Activated CD4-positive, alpha-beta T cell treated with anti-CD3 and anti-CD28 coated beads, Interleukin-2, amount 50 U/mL, for 4 hours (primary cell): ENCODE results near the gene GABRA4.

Source experiments
- DNase-seq, 2 experiments: peaks; one replicate each; pipeline ENCODE4 v3.0.0-alpha.2; 2020

The GABRA4 gene

DNA sequence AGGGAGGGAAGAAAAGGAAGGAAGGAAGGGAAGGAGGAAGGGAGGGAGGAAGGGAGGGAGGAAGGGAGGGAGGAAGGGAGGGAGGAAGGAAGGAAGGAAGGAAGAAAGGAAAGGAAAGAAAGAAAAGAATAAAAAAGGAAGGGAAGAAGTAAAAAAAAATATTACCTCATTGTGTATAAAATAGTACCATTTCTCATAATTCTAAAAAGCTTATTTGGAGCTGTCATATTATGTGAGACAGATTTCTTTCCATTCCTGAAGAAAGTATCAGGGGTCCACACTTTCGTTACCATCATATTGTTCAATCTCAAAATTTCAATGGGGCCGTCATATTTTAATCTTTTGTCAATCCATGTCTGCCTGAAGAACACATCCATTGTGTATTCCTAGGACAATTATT is 16.1 kb downstream of the GABRA4 start:
- no peak for DNase-seq

DNA sequence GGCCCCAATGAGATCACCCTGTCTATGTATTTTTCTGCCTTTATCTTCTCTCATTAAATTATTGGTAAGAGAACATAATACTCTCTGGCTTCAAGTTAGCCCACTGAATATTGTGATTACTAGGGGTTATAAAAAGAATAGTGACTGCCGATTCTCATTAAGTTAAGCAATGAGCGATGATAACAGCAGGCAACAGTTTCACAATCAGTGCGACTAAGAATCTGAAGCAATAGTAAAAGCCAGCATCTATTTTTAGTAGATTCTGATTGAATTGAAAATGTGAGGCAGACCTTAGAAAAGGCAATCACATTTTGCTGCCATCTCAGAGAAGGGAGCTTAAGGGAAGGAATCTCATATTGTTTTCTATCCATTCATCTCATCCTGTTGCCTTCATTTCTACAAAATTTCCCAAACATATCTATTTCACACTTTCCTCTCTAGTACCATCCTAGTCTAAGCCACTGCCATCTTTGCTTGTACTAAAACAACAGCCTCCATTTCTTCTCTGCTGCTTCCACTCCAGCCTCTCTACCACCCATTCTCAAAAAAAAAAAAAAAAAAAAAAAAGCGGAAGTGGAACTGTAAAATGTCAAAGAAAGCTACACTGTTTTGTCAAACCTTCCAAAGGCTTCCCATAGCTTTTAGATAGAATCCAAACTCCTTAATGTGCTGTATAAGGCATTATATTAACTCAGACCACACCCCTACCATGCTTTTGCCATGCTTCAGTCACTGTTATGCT is 17.4 kb downstream of the GABRA4 start:
- no peak for DNase-seq

DNA sequence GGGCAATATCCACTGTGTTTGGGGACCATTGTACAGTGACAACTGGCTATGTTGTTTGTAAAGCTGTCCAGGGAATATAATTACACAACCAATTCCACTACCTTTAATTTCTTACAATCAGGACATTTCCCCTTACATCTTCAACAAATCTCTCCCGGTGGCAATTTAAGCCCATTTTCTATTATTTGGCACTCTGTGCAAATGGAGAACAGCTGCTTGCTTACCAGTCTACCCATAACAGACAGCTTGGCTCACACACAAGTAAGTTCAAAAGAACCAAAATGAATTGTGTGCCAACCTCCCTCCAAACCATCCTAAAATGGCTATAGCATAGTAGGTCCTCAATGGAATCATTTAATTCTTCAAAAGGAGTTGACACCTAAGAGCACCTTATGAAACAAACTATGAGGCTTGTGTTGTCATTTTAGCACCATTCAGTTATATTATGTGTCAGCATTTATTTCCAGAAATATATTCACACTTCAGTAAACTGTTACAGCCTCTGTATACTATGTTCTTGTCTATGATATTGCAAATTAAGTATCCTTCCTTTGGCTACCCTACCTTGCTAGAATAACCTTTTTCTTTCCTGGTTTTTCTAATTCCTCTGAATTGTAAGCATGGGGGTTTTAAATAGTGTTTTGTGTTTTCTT is 18.4 kb downstream of the GABRA4 start:
- no peak for DNase-seq

DNA sequence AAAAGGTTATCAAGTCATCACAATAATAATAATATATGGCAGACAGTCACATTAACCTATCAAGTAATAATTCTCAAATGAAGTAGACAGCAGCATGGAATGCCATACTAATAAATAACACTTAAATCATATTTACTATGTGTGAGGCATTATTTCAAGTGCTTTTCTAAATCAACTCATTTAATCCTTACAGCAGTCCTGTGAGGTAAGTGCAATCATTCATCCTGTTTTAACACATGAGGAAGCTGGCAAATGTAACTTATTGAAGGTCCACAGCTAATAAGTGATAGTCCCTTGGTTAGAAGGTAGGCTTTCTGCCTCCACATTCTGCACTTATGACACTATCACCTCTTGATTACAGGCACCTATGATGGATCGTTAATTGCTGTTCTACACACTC is 24.5 kb downstream of the GABRA4 start:
- no peak for DNase-seq

DNA sequence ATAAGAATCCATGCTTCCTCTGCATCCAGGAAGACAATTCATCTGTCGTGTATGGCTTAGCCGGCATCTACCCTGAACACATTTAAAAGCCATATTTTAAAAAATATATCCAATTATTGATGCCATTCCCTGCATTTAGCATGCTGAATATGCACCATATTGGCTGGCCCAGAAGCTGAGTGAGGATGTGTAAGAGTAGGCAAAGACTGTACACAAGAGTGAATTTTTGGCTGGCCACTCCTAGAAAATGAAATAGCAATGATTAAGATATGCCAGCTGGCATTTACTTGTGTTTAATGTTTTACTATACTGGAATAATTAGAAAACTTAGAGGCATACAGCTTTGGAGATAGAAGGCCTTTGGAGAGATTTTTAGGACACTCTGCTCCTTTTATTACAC is 25.8 kb downstream of the GABRA4 start:
- no peak for DNase-seq

DNA sequence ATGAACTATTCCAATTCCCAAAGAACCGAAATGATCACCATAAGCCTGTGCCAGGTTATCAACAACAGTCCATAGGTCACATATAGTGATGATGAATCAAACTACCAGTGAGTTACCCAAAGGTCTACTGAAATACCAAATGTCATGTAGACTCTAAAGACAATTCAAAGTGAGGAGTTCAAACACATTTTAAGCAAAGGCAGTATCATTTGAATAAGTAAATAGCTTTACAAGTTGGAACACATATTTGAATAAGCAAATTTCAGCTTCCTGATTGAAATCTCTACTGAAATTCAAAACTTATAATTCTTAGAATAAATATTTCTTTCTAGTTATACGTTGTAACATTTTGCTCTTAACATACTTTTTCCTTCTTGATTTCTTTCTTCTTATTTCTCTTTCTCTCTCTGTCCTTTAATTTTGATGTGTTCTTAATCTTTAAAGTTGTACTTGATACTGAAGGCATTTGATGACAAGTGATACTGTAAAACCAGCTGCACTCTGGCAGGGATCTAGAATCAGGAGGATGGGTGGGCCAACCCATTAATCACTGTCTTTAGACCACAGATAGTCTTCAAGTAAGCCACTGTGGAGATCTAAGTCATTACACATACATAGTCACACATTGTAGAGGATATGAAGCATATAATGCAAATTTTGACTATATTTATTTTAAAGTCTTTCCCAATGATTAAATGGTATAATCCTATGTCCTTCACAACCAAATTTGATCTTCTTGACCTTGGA is 34.5 kb downstream of the GABRA4 start:
- no peak for DNase-seq

DNA sequence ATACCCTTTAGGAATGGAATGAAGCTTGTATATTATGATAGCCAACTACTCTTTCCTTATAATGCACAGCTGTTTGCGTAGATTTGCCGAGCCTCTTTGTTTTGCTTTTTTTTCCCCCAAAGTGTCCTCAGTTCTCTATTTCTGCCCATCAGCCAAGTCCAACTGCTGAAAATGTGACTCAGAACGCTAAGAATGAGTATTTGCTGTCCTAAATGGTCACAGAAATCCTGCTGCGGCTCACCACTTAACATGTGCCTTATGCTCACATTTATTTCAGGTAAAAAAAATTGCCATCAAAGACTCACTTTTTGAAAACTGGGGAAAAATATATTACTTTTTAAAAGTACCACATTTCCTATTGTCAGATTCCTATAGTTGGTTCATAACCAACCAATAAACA is 36.9 kb downstream of the GABRA4 start:
- DNase-seq = no peak

DNA sequence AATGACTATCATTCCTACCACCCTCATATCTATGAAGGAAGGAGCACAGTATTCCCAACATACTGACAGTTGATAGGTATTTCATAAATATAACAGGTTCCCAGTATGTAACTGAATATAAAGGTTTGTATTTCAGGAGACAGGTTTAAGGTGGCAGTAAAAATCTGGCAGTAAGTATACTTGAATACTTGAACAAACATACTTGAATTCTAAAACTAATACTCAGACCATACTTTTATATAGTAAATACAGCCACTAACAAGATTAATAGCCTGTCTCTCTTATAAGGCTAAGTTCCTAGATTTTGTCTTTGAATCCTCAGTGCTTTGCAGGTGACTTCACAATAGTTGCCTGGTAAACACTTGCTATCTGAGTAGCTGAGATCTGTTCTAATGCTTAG is 37.8 kb downstream of the GABRA4 start:
- no peak for DNase-seq

DNA sequence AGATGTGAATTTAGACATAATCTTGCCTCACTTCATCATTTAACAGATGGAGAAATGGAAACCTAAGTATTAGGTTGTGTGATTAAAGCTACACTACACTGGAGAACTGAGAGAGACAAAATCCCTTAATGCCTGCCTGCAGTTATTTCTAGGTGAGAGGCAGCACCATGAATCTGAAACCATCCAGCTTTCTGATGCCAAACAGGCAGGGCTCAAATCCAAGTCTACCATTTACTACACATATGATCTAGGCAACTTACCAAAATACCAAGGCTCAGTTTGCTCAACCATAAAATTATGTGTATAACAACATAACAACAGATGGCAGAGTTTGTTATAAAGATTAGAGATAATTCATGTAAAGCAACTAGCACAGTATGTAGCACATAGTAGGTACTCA is 38.7 kb downstream of the GABRA4 start:
- DNase-seq = no peak

DNA sequence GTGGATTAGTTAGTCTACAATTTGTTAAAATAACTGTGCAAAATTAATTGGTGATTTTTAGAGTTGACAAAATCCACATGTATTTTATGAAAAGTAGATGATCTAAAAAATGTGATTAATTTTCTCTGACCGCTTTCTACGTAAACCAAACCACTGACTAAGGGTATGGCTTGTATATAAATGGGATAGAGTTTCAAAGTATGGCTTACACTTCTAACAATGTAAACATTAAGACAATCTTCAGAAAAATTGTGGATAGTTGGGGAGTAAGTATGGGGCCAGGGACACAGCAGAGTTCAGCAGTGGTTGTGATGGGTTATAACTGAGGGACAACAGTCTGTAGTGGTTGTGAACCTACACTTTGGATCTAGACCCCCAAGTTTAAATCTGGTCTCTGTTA is 39.8 kb downstream of the GABRA4 start:
- no peak for DNase-seq

DNA sequence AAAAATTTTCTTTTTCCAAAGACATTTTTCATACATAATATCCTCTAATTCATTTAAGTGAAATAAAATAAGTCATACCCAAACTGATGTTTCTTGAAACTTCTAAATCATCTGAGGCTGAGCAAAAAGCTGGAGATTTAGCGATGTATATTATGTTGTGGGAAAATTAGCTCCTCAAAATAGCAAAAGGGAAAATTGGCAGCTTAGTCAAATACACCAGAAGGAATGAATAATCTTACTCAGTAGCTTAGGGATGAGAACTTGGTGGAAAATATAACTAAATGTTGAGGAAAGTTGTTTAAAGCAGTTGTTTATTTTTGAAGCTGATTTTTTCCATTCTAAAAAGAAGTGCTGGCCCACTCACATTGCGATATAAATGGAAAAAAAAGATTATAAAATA is 40.9 kb downstream of the GABRA4 start:
- no peak for DNase-seq

DNA sequence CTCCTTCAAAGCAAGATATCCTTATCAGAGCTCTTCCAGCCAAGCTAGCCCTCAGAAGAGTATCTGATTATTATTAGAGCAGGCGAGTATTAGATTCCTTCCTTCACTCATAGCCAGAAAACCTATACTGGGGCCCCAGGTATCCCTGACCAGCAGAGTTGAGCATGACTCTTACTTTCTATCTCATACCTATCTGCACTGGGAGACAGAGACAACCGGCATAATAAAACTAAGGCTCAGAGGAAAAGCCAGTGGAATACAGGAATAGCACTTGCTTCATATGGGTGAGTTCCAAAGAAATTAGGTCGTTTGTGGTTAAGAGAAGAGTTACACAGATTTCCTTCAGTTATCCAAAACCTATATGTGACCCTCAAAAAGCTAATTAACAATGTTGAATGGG is 42.6 kb downstream of the GABRA4 start:
- DNase-seq = no peak

DNA sequence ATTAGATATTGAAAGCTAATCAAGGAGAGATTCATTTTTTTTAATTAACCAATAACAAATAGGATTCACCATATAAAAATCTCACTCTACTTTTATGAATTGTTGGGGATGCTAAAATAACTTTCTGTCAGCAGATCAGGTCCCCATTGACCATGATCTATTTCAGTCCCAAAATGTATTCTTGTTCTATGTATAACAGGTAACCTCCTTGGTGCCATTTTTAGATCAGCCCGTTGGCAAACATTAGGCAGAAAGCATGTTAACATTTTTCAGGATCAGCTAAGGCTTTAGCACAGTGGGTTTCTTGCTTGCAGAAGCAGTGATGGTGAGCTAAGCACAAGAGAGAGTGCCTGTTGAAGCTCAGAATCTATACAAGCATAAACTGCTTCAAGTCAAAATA is 43.6 kb downstream of the GABRA4 start:
- no peak for DNase-seq

DNA sequence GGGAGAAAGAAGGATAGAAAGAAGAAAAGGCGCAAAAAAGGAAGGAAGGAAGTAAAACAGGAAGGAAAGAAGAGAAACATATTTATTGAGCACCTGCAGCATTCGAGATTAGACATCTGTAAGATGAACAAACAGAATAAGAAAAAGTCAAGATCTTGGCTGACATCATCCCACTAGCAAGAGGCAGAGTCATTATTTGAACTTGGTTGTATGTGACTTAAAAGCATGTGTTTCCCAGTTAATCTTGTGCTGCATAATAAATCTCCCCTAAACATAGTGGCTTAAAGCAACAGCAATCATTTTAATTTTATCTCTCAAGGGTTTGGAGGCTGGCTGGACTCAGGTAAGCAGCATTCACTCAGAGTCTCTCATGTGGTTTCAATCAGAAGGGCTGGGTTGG is 45.8 kb downstream of the GABRA4 start:
- no peak for DNase-seq

DNA sequence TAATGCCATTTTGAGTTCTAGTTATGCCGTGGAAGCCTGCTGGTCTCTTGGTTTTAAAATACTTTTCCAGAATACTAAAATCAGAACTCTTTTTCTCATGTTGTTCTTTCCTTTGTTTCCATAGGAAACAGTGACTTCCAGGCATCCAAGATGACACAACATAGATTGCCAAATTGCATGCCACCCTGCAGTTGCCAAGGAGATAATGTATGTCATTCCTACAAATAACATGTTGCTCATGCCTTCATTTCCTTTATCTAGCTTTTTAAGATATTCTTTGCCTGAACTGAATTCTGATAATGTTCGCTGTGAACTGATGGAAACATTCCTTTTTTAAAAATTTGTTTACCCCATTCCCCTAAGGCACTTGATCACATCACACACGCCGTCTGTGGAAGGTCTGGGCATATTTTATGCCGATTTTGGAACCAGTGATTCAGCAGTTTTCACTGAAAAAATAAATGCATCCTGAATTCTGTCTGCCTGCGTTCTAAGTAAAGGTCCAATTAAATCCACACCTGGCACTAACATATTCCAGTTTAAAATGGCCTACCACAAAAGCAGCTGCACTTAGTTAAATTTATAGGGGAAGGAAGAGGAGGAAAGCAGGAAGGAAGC is 46.4 kb downstream of the GABRA4 start:
- no peak for DNase-seq

DNA sequence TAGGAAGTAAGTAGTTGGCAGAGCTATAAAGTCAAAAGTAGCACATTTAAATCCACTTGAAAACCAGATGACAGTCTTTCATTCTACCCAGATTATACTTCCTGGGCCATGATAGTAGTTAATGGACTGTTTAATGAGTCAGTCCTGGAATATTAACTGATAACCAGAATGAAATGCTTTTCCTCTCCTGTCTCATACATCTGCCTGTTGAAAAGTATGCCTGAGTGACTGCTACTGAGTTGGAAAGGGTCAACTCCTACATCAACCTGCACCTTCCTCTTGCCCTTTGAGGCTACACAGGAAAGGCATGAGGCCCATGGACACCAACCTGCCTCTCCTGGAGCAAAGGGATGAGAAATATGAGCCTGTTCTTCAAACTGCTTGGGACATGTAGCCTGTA is 48.3 kb downstream of the GABRA4 start:
- DNase-seq = no peak

DNA sequence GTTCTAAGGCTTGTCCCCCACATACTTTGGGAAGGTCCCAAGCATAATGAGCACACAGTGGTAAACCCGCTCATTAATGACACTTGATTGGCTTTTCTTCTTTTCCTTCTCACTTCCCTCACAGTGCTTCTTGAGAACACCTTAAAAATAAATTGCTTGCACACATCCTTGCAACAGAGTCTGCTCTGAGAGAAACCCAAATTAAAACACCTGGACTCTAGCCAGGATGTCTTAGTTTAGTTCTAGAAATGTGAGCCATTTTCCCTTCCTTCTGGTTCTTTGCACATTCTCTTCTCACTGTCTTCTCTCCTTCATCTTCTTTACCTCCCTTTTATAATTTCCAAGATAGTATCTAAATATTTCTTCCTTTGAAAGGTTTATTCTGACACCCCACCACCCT is 49.0 kb downstream of the GABRA4 start:
- DNase-seq = no peak

DNA sequence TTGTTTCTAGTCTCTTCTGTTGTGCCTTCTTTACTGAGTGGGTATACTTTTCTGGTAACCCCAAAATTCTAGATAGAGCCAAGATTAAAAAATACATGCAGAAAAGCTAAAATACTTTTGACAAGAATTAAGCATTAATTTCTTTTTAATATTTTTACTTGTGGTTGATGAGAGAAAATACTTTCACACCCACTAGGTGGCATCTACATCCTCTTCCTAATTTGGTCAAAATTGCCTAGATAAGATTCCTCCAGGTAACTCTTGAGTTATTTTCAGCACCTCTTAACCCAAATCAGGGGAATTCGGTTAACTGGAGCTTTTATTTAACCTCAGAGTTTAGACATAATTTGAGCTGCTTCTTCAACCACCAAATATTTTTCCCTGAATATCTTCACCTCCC is 55.9 kb downstream of the GABRA4 start:
- no peak for DNase-seq

DNA sequence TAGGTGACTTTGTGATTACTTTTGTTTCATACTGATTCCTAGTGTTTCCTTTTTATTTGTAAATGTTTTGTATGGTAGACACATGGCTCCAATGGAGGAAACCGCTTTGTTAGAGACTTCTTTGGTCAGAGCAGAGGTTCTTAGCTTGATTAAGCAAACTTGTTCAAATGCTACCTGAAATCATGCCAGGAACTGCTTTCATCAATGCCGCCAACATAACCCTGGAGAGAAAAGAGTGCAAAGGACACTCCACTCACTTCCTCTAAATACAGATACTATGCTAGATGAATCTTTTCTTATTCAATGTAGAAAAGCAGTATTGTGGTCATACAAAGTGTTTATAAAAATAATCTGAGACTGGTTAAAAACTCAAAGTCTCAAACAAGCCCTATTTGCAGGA is 58.7 kb downstream of the GABRA4 start:
- no peak for DNase-seq

DNA sequence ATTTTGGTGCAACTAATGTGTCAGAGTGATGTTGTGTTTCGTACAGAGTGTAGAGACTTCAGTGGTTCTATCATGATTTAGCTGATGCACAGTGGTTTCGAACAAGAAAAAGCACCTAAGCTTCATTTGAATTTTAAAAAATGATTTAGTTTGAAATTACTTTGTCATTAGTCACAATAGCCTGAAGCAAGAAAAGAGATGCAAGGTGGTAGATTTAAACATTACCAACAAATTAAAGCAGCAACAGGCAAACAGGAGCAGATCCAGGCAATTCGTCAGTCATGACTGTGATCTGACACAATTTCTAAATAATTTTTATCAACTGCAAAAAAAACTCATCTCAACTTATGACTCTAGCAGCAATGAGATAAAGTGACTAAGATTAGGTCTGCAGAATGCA is 59.7 kb downstream of the GABRA4 start:
- DNase-seq = no peak

DNA sequence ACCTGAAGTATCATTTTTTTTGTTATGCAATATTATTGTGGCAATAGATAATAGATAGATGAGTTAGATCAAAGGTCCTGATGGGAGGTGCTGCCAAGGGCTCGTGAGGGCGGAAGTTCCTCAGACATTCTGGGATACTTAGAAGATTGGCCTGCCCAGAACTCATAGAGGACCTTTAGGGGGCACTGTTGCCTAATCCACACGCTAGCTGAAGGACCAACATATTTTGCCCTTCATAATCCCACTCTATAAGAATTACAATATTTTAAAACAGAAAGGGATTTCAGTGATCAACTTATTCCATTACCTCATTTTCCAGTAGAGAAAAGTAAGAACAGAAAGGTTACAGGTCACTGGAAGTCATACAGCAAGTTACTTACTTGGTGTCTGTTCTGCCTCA is 61.4 kb downstream of the GABRA4 start:
- DNase-seq = no peak

DNA sequence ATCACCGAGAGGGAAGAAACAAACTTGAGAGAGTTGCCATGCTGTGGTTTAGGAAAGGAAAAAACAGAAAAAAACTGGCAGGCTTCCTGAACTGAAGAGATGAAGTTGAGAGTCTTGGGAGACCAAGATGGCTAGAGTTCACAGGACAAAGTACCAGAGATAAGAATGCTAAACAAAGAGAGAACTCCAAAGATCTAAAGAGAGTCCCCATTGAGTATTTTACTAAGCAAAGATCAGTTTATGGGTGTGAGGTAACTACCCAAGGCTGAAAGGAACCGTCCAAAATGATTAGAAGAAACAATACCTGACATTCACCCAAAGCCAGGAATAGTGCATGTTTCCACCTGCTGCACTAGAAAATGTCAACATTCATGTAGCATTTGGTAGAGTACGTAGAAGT is 62.5 kb downstream of the GABRA4 start:
- no peak for DNase-seq

DNA sequence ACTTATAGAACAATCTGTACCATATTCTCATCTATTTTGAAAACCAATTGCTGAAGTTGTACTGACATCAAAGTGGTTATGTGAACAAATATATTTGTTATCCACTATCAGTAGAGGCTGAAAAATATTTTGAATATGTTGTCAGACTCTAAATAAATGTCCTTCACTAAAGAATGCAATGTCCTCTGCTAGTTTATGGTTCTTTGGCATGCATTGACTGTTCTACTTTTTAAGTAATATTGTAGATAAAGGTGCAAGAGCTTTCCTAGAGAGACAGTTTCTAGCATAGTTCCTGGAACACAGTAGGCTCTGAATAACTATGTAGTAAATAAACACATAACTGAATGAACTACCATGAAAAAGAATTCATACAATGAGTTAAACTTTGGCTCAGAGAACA is 66.2 kb downstream of the GABRA4 start:
- no peak for DNase-seq
